Suprapubic skin (tissue), 4 donors: ENCODE data around the gene CSGALNACT2.

ENCODE experiments used
- EP300 ChIP-seq: sonication (generic); formaldehyde crosslinking; IDR thresholded peaks from one replicate; pipeline ENCODE4 v1.6.1; 2017; ENCODE audit warnings: antibody characterized with exemption
- POLR2A ChIP-seq, 2 donors: fragments of 450-650 bp; IDR thresholded peaks; one replicate each; pipeline ENCODE4 v1.6.1; 2017; ENCODE audit warnings: antibody characterized with exemption in 2 of 2, mild to moderate bottlenecking in 2 of 2, moderate library complexity in 2 of 2
- POLR2AphosphoS5 ChIP-seq, 3 donors: sonication (generic); formaldehyde crosslinking; IDR thresholded peaks; one replicate each; pipeline ENCODE4 v1.6.1; 2017; ENCODE audit warnings: antibody characterized with exemption in 3 of 3
- TF ChIP-seq, protein P1 (sequence below), 2 donors: fragments of 200-600 bp in 1 of 2; fragments of 450-650 bp in 1 of 2; sonication (generic) in 1 of 2; IDR thresholded peaks; one replicate each; pipeline ENCODE4 v1.5.1; 2016 to 2019; ENCODE audit warnings: antibody characterized with exemption in 2 of 2, mild to moderate bottlenecking in 1 of 2, moderate library complexity in 1 of 2

DNA sequence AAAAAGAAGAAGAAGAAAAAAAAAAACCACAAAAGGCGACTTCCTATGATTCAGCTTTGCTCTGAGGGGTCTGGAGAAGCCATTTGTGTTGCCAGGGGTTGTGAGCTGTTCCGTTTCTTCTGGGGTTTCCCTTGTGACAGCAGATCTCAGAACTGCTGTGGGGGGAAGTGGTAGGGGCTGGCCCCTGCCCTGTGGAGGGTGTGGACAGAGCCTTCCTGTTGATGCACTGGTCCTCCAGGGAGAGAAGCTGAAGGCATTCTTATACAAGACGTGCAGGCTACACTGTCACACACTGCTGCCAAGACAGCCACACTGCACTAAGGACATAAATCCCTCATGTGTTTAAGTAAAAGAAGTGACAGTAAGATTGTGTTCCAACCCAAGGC, 17.3 kb upstream of the CSGALNACT2 start:
- no peak for TF ChIP-seq POLR2A (IDR thresholded peaks at IDR 0.05)
- TF ChIP-seq, protein P1, sequence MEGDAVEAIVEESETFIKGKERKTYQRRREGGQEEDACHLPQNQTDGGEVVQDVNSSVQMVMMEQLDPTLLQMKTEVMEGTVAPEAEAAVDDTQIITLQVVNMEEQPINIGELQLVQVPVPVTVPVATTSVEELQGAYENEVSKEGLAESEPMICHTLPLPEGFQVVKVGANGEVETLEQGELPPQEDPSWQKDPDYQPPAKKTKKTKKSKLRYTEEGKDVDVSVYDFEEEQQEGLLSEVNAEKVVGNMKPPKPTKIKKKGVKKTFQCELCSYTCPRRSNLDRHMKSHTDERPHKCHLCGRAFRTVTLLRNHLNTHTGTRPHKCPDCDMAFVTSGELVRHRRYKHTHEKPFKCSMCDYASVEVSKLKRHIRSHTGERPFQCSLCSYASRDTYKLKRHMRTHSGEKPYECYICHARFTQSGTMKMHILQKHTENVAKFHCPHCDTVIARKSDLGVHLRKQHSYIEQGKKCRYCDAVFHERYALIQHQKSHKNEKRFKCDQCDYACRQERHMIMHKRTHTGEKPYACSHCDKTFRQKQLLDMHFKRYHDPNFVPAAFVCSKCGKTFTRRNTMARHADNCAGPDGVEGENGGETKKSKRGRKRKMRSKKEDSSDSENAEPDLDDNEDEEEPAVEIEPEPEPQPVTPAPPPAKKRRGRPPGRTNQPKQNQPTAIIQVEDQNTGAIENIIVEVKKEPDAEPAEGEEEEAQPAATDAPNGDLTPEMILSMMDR (IDR thresholded peaks at IDR 0.05) = no peak
- no peak for TF ChIP-seq EP300
- no peak for TF ChIP-seq POLR2AphosphoS5 (IDR thresholded peaks at IDR 0.05)
